H1 (cell line): ENCODE measurements around the gene FAIM2. TPM values are rescaled to one million over a fixed set of nuclear protein-coding genes. Genes with fewer than 3 reads are reported as not detected.

Experiments used
- CHD7 ChIP-seq: fragments of 300-600 bp; sonication (generic); IDR thresholded peaks from 2 replicates; pipeline ENCODE4 v1.7.1; 2012; ENCODE audit warnings: low read length, moderate library complexity, mild to moderate bottlenecking, inconsistent platforms; ENCODE audit not compliant: insufficient replicate concordance
- CTCF ChIP-seq, 3 experiments: IDR thresholded peaks; 1 replicate in 2 of 3; 2 replicates in 1 of 3; pipeline versions ENCODE4 v1.5.1 to v1.6.1; 2011; ENCODE audit warnings: low read length in 3 of 3, mild to moderate bottlenecking in 3 of 3, inconsistent platforms in 2 of 3, low read depth in 1 of 3, moderate library complexity in 1 of 3; ENCODE audit not compliant: insufficient read depth in 1 of 3; ENCODE audit errors: control extremely low read depth in 1 of 3
- EP300 ChIP-seq, 2 experiments: IDR thresholded peaks; 1 replicate in 1 of 2; 2 replicates in 1 of 2; pipeline ENCODE4 v1.6.1; 2011 to 2012; ENCODE audit warnings: low read depth in 2 of 2, low read length in 2 of 2, mild to moderate bottlenecking in 2 of 2, borderline replicate concordance in 1 of 2, inconsistent platforms in 1 of 2, moderate library complexity in 1 of 2
- FOSL1 ChIP-seq: IDR thresholded peaks from 2 replicates; pipeline ENCODE4 v1.6.1; 2011; ENCODE audit warnings: mild to moderate bottlenecking, low read depth, low read length, moderate library complexity; ENCODE audit not compliant: insufficient read depth
- POLR2AphosphoS5 ChIP-seq: IDR thresholded peaks from 2 replicates; pipeline ENCODE4 v1.6.1; 2011; ENCODE audit warnings: low read depth, low read length
- SIN3A ChIP-seq, 2 experiments: IDR thresholded peaks in 1 of 2; conservative IDR thresholded peaks in 1 of 2; 2 replicates each; pipeline ENCODE4 v1.6.1; 2011 to 2012; ENCODE audit warnings: low read length in 2 of 2, improper control_type of control experiment in 1 of 2, low read depth in 1 of 2, mild to moderate bottlenecking in 1 of 2
- TCF12 ChIP-seq: IDR thresholded peaks from 2 replicates; pipeline ENCODE4 v1.6.1; 2011; ENCODE audit warnings: low read depth, mild to moderate bottlenecking, low read length
- polyA plus RNA-seq, 7 experiments: library from polyadenylated mRNA; depleted of rRNA in 3 of 7; stranded (reverse) in 5 of 7; unstranded in 2 of 7; fragments of >200 nt in 5 of 7; fragments of 200-250 nt in 2 of 7; gene quantifications; 1 replicate in 5 of 7; 2 replicates in 1 of 7; 4 replicates in 1 of 7; pipeline versions ENCODE4 v1.2.1 to v1.2.3, GENCODE V29; 2011 to 2013; ENCODE audit warnings: missing spikeins in 2 of 7, mixed read lengths in 2 of 7
- total RNA-seq: library from RNA; stranded (reverse); fragmentation: NEBNext Ultra II Directional; extraction: Animal tissue kit (Norgen Biotek cat#: 25700); gene quantifications from 2 replicates; pipeline ENCODE4 v1.2.1, GENCODE V29; 2021

Gene FAIM2
- total and polyA plus RNA-seq, 2 of the 8 experiments (the other 6 are each of a cell fraction or from before 2014, with no cell fraction given), result 0.89 to 1.3 TPM

GRCh38 chr12:49818241-49818895 is 85.3 kb downstream of the FAIM2 start (continued):
- no peak for TF ChIP-seq CHD7
- no peak for TF ChIP-seq POLR2AphosphoS5
- no peak for TF ChIP-seq CTCF (IDR thresholded peaks at IDR 0.05; ENCODE audit: control extremely low read depth in 1 of 3, insufficient read depth in 1 of 3, low read depth in 1 of 3, low read length in 3 of 3)
- TF ChIP-seq EP300 (IDR thresholded peaks at IDR 0.05; ENCODE audit: borderline replicate concordance in 1 of 2, low read depth in 2 of 2, low read length in 2 of 2), result no peak
- no peak for TF ChIP-seq SIN3A (conservative IDR thresholded peaks at IDR 0.05 in 1 of 2, IDR thresholded peaks at IDR 0.05 in 1 of 2; ENCODE audit: low read depth in 1 of 2, low read length in 2 of 2)
- no peak for TF ChIP-seq FOSL1
- TF ChIP-seq TCF12, result no peak
